Measurements from ENCODE around the gene FNDC3B.

- TF ChIP-seq CEBPB (IDR thresholded peaks at IDR 0.05) = no peak
- peak; percentile 16; the same call in 1 of the 2 replicates for TF ChIP-seq RAD21 (IDR thresholded peaks at IDR 0.05; ENCODE audit: low read depth)
- no peak for TF ChIP-seq MAX (IDR thresholded peaks at IDR 0.05)
- no peak for TF ChIP-seq ZBTB7A (IDR thresholded peaks at IDR 0.05; ENCODE audit: low read depth)
- TF ChIP-seq TAF1 (IDR thresholded peaks at IDR 0.05; ENCODE audit: low read depth) = no peak
Observed at GRCh38 chr3:172359231-172359630, 319.9 kb downstream of the FNDC3B start.

Measured in Ishikawa (cell line).